OCI-M2 (cell line): ENCODE data around the gene INSR.

ENCODE experiments used
- DNase-seq: peaks from one replicate; lab custom pipeline; 2025; ENCODE audit not compliant: unreplicated experiment; lab: John Stamatoyannopoulos, UW

Gene INSR

GRCh38 chr19:7297742-7298141, 3.5 kb upstream of the INSR start:
- DNase-seq, result no peak

DNA sequence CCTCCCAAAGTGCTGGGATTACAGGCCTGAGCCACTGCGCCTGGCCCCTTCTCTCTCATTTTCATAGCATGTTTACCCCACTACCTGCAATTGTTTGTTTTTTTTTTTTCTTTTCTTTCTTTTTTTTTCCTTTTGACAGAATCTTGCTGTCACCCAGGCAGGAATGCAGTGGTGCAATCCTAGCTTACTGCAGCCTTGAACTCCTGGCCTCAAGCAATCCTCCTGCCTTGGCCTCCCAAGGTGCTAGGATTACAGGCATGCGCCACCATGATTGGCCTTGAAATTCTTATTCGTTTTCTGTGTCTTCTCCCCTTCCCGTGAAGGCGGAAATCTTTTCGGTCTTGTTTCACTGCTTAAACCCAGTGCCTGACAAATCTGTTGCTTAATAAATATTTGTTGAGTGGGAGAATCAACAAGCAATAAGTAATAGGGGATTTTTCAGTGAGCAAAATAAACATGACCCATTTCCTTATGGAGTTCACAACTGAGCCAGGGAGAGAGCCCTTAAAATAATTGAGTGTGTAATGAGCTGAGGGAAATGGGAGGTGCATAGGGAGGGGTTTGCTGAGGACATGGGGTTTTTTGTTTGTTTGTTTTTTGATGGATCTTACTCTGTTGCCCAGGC, 1.8 kb upstream of the INSR start:
- no peak for DNase-seq

DNA sequence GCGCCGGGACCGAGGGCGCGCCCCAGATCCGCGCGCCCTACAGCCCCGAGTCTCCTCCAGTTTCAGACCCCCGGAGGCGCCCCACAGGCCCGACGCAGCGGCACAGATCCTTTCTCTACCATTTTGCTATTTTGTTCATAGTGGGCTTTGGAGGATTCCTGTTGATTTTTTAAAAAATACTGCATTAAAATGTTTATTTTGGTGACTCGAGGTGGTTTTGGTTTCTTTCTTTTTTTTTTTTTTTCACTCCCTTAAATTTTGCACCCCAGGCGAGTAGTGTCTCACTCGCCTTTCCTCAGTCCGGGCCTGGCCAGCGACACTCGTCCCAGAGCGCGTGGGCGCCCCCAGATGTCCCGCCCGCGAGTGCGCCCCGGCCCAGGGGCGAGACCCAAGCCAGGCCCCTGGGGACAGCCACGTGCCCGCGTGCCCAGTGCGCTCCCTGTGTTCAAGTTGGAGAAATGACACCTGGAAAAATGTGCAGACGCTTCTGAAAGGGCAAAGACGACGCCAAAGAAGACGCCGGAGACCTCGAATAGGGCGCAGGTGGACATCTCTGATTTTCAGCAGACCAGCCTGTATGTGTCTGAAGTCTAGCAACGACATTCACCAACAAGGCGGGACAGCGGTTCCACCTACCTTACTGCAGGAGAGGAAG, 471 bp upstream of the INSR start:
- DNase-seq, result no peak

- no peak for DNase-seq
Measured at GRCh38 chr19:7292950-7293761, 1.1 kb downstream of the INSR start.

GRCh38 chr19:7292352-7292949, 1.8 kb downstream of the INSR start:
- DNase-seq, result no peak

DNA sequence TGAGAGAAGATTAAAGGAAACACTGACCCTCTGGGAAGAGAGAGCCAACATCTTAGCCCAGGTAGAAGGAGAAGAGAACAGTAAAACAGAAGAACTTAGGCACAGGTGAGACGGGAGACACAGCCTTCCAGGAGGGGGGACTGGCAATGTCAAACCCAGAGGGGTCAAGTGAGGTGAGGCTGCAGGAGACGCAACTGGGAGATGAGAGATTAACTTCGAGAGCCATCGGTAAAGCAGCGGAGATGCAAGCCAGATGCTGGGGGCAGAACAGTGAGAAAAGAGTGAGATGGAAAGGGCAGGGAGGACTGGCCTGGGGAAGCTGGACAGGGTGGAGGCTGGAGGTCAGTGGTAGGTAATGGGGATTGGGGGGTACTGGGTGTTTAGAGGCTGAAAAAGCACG, 5.2 kb downstream of the INSR start:
- no peak for DNase-seq

DNA sequence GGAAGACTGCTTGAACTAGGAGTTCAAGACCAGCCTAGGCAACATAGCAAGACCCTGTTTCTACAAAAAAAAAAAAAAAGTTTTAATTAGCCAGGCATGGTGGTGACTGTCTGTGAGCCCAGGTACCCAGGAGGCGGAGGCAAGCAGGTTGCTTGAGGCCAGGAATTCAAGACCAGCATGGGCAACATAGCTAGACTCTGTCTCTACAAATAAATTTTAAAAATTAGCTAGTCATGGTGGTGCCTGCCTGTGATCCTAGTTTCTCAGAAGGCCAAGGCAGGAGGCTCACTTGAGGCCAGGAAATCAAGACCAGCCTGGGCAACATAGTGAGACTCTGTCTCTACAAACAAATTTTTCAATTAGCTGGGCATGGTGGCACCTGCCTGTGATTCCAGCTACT, 6.1 kb downstream of the INSR start:
- no peak for DNase-seq

DNA sequence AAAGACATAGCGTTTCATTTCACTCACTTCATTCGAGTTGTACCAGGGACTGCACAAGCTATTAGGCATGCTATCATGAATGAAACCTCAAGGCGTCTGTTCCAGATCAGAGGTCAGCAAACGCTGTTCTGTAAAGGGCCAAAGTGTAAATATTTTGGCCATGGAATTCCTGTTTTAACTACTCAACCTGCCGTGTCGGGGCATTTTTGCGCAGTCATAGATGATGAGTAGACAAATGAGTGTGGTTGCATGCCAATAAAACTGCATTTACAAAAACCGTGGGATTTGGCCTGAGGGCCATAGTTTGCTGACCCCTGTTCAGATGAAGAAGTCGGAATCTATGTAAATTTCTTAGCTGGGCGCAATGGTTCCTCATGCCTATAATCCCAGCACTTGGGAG, 6.5 kb downstream of the INSR start:
- no peak for DNase-seq

GRCh38 chr19:7280940-7281666, 13.1 kb downstream of the INSR start:
- DNase-seq, result no peak

DNA sequence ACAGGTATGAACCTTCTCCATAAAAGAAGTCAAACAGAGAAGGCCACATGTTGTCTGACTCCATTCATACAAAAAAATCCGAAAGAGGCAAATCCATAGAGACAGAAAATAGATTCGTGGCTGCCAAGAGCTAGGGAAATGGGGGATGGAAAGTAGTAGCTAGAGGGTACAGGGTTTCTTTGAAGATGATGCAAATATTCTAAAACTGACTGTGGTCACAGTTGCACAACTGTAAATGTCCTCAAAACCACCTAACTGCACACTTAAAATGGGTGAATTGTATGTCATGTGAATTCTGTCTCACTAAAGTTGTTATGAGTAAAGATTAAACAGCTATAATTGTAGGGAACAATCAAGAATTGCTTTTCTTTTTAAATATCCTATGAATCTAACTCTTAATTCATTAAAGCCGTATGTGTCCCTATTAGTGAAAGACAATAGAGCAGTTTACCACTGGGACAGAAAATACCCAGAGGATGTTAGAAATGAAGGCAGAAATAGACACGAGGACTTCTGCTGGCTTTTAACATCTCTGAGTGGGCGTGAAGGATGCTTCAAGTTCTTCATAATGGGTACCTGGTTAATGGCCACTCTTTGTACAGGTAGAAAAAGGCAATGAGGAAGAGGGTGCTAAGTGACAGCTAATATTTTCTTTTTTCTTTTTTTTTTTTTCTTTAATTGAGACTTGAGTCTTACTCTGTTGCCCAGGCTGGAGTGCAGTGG, 21.2 kb downstream of the INSR start:
- no peak for DNase-seq

GRCh38 chr19:7268705-7269098, 25.5 kb downstream of the INSR start:
- no peak for DNase-seq

- no peak for DNase-seq
Measured at GRCh38 chr19:7267792-7268704, 26.2 kb downstream of the INSR start.

DNA sequence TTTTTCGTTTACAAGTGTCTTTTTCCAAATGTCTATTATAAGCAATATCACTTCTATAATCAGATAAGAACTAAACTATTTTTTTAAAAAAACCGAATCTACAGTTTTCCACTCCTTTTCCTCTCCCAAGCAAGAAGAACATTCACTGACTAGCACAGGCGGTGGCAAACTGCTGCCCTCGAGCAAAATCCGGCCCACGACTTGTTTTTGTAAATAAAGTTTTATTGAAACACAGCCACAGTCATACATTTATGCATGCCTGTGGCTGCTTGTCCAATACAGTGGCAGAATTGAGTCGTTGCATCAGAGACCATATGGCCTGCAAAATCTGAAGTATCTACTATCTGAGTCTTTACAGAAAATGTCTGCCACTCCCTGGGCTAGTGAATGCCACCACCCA, 27.4 kb downstream of the INSR start:
- no peak for DNase-seq

DNA sequence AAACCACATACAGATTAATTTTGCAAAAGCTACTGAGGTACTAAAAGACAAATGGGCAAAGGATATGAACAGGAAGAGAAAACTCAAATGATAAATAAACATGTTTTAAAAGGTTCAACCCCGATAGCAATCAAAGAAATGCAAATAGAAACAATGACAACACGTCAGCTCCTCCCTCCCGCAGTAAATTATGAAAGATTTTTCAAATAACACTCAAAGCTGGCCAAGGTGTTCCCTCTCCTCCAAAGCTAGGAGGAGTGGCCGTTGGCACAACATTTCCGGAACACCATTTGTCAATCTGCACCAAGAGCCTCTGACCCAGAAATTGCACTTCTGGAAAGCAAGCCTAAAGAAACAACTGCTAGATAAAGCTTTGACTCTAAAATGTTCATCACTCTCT, 28.3 kb downstream of the INSR start:
- DNase-seq, result no peak

GRCh38 chr19:7264858-7265257, 29.4 kb downstream of the INSR start:
- no peak for DNase-seq

DNA sequence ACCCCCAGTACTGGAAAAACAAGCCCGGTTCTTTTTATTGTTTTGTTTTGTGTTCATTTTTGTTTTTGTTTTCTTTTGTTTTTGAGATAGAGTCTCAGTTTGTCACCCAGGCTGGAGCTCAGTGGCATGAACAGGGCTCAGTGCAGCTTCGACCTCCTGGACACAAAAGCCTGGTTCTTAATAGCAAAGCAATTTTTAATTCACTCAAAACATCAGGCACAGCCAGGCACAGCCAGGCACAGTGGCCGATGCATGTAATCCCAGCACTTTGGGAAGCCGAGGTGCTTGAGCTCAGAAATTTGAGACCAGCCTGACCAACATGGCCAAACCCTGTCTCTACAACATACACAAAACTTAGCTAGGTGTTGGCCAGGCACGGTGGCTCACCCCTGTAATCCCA, 30.7 kb downstream of the INSR start:
- DNase-seq, result no peak

DNA sequence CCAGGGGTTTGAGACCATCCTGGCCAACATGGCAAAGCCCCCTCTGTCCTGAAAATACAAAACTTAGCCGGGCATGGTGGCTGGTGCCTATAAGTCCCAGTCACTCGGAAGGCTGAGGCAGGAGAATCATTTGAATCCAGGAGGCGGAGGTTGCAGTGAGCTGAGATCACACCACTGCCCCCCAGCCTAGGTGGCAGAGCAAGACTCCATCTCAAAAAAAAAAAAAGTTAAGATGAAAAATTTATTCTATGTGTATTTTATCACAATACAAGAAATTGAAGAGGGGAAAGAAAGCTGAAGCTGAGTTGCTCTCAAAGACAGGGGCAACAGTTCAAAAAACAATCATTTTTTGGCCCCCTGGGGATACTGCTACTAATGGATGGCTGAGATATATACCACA, 31.1 kb downstream of the INSR start:
- no peak for DNase-seq

GRCh38 chr19:7262470-7262869, 31.7 kb downstream of the INSR start:
- DNase-seq, result no peak

GRCh38 chr19:7260161-7260560, 34.1 kb downstream of the INSR start:
- no peak for DNase-seq
